Suprapubic skin (tissue), 4 donors: Measurements from ENCODE around the gene FAM193B.

Source experiments
- POLR2A ChIP-seq, 2 donors: fragments of 450-650 bp; IDR thresholded peaks; one replicate each; pipeline ENCODE4 v1.6.1; 2017; ENCODE audit warnings: antibody characterized with exemption in 2 of 2, mild to moderate bottlenecking in 2 of 2, moderate library complexity in 2 of 2
- POLR2AphosphoS5 ChIP-seq, 3 donors: sonication (generic); formaldehyde crosslinking; IDR thresholded peaks; one replicate each; pipeline ENCODE4 v1.6.1; 2017; ENCODE audit warnings: antibody characterized with exemption in 3 of 3
- TF ChIP-seq, protein P1 (sequence below), 2 donors: fragments of 200-600 bp in 1 of 2; fragments of 450-650 bp in 1 of 2; sonication (generic) in 1 of 2; IDR thresholded peaks; one replicate each; pipeline ENCODE4 v1.5.1; 2016 to 2019; ENCODE audit warnings: antibody characterized with exemption in 2 of 2, mild to moderate bottlenecking in 1 of 2, moderate library complexity in 1 of 2

DNA sequence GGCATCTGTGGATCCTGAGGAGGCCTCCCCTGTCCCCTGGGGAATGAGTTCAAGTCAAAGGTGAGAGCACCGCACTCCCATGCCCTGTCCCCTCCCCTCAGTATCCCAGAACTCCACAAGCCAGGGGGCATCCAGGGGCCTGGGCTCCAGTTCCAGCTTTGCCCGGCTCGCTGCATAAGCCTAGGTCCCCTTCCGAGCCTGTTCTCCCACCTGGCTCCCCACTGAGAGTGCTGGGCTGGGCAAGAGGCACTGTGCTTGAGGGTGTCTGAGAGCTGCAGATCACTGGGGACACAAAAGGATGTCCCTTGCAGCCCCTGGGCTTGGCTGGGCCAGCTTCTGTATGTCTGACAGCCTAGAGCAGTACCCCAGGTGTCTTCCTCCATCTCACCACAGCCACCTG, 49.3 kb downstream of the FAM193B start:
- TF ChIP-seq, protein P1, sequence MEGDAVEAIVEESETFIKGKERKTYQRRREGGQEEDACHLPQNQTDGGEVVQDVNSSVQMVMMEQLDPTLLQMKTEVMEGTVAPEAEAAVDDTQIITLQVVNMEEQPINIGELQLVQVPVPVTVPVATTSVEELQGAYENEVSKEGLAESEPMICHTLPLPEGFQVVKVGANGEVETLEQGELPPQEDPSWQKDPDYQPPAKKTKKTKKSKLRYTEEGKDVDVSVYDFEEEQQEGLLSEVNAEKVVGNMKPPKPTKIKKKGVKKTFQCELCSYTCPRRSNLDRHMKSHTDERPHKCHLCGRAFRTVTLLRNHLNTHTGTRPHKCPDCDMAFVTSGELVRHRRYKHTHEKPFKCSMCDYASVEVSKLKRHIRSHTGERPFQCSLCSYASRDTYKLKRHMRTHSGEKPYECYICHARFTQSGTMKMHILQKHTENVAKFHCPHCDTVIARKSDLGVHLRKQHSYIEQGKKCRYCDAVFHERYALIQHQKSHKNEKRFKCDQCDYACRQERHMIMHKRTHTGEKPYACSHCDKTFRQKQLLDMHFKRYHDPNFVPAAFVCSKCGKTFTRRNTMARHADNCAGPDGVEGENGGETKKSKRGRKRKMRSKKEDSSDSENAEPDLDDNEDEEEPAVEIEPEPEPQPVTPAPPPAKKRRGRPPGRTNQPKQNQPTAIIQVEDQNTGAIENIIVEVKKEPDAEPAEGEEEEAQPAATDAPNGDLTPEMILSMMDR (IDR thresholded peaks at IDR 0.05) = no peak
- TF ChIP-seq POLR2A (IDR thresholded peaks at IDR 0.05) (no peak), POLR2AphosphoS5 (IDR thresholded peaks at IDR 0.05) (no peak)
